Measurements from ENCODE around the gene LPCAT2. TPM values are rescaled to one million over a fixed set of nuclear protein-coding genes. Genes with fewer than 3 reads are reported as not detected.

The LPCAT2 gene
- total RNA-seq, 2 experiments from 2014 or later = 0.16 TPM; not detected in 1

DNA sequence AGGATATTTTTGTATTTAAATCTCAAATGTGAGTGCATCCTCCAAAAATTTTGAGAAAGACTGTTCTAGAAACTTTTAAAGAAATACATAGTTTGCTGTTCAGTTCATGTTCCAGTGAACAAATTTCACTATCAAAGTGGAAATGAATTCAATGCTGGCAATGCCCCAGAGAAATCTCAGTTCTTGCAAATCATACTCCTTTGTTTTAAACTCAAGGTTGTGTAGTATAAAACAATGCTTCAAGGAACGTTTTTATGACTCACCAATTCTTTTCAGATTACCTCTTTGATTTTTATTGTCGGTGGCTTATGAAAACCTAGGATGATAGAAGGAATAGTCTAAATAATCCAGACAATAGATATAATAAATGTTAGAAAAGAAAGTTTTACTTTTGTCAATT, 17.6 kb downstream of the LPCAT2 start:
- ATAC-seq (no peak), DNase-seq (no peak)
- ChIA-PET CTCF (no interaction called here), POLR2A (no interaction called here)
- Mint-ChIP-seq H3K27me3 (peaks cover 7% of the 10 kb centered on the region), H3K36me3 (ENCODE audit: low read depth) (no peaks in the 10 kb centered on the region), H3K4me3 (no peak overlapping the region), H3K9me3 (peaks cover 5% of the 10 kb centered on the region), H3K4me1 (ENCODE audit: low read depth) (no peaks in the 10 kb centered on the region), H3K27ac (no peak overlapping the region)
- intact Hi-C loops (cut with micrococcal nuclease) = no loop called here
- TF ChIP-seq, protein P1, sequence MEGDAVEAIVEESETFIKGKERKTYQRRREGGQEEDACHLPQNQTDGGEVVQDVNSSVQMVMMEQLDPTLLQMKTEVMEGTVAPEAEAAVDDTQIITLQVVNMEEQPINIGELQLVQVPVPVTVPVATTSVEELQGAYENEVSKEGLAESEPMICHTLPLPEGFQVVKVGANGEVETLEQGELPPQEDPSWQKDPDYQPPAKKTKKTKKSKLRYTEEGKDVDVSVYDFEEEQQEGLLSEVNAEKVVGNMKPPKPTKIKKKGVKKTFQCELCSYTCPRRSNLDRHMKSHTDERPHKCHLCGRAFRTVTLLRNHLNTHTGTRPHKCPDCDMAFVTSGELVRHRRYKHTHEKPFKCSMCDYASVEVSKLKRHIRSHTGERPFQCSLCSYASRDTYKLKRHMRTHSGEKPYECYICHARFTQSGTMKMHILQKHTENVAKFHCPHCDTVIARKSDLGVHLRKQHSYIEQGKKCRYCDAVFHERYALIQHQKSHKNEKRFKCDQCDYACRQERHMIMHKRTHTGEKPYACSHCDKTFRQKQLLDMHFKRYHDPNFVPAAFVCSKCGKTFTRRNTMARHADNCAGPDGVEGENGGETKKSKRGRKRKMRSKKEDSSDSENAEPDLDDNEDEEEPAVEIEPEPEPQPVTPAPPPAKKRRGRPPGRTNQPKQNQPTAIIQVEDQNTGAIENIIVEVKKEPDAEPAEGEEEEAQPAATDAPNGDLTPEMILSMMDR (IDR thresholded peaks at IDR 0.05) = no peak

DNA sequence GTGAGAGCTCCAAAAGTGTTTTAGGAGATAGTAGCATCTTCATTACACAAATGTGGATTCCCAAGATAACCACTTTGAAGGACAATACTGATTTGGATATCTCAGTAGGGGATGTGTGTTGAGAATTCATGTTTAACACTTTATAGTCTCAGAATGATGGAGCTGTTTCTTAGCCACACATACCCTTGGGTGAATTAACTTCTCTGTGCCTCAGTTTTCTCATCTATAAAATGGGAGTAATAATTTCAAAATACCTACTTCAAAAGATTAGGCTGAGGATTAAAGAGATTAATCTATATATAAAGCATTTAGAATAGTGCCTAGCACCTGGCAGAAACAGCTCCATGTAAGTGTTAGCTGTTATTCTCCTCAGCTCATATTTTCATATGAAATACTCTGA, 19.0 kb downstream of the LPCAT2 start:
- DNase-seq (no peak), ATAC-seq (no peak)
- no peak overlapping the region for H3K4me3 Mint-ChIP-seq
- intact Hi-C loops (cut with micrococcal nuclease) = no loop called here
- POLR2A ChIA-PET = no interaction called here
- CTCF ChIA-PET = interaction anchor here (1.5 kb wide), 1 partner anchor 63 kb away, joined by 5 read pairs; no protein-coding TSS in a partner anchor
- H3K4me1 Mint-ChIP-seq (ENCODE audit: low read depth) = no peaks in the 10 kb centered on the region
- no peaks in the 10 kb centered on the region for H3K9me3 Mint-ChIP-seq
- no peak overlapping the region for H3K27ac Mint-ChIP-seq
- TF ChIP-seq, protein P1 (IDR thresholded peaks at IDR 0.05) = no peak
- H3K36me3 Mint-ChIP-seq (ENCODE audit: low read depth) = no peaks in the 10 kb centered on the region
- H3K27me3 Mint-ChIP-seq = peaks cover 7% of the 10 kb centered on the region

DNA sequence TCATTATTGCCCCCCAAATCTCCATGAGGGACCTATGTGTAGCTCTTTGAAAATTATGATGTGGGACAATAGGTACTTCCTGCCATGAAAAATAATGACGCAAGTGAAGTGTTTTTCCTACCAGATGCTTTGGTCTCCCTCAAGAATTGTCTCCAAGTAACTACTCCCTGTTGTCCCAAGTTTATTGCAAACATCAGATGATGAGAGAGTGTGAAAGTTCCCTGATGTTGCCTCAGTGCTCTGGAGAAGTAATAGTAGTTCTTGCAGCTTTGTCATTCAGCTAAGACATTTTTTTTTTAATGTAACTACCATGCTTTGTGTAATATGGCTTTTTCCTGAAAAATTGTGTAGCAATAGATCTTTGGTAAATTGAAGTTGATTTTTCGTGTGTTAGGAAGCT, 20.1 kb downstream of the LPCAT2 start:
- POLR2A ChIA-PET = no interaction called here

DNA sequence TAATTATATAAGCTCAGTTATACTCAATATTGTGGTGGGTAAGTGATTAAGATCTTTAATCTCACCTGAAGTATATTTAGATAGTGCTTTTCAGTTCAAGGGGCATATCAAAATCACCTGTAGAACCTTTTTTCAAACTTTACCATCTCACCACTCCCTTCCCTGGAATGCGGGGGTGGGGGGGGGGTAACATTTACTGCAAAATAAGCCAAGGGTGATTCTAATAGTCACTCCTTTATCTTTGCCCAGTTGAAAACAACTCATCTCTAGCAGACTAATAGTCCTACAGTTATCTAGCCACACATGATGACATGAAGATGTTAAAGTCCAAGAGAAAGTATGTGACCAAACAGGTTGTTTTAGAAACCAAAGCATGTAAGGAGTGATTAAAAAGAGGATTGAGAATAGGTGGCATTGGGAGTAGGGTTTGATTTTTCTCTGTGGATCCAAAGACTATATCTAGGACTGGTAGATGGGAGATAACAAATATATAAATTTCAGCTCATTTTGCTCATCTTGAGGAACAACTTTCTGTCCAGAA, 21.5 kb downstream of the LPCAT2 start:
- ATAC-seq (no peak), DNase-seq (no peak)
- Mint-ChIP-seq H3K27ac (no peak overlapping the region), H3K27me3 (peaks cover 7% of the 10 kb centered on the region), H3K9me3 (no peaks in the 10 kb centered on the region), H3K36me3 (ENCODE audit: low read depth) (no peaks in the 10 kb centered on the region), H3K4me1 (ENCODE audit: low read depth) (no peaks in the 10 kb centered on the region), H3K4me3 (no peak overlapping the region)
- TF ChIP-seq, protein P1 (IDR thresholded peaks at IDR 0.05) = no peak
- ChIA-PET CTCF (interaction anchor here (1.6 kb wide), 1 partner anchor 66 kb away, joined by 5 read pairs; no protein-coding TSS in a partner anchor), POLR2A (no interaction called here)
- intact Hi-C loops (cut with micrococcal nuclease) = no loop called here

More for the DNA sequence above, 20.1 kb downstream of the LPCAT2 start:
- intact Hi-C loops (cut with micrococcal nuclease) = no loop called here
- H3K9me3 Mint-ChIP-seq = no peaks in the 10 kb centered on the region
- TF ChIP-seq, protein P1 (IDR thresholded peaks at IDR 0.05) = no peak
- H3K27ac Mint-ChIP-seq = no peak overlapping the region
- H3K27me3 Mint-ChIP-seq = peaks cover 7% of the 10 kb centered on the region
- no peak for DNase-seq
- CTCF ChIA-PET = interaction anchor here (0.7 to 1.5 kb wide), 3 partner anchors 64 to 816 kb away, joined by 3 to 5 read pairs (median 3); no protein-coding TSS in a partner anchor
- no peak overlapping the region for H3K4me3 Mint-ChIP-seq
- no peak for ATAC-seq
- no peaks in the 10 kb centered on the region for H3K36me3 Mint-ChIP-seq (ENCODE audit: low read depth)
- H3K4me1 Mint-ChIP-seq (ENCODE audit: low read depth) = no peaks in the 10 kb centered on the region

DNA sequence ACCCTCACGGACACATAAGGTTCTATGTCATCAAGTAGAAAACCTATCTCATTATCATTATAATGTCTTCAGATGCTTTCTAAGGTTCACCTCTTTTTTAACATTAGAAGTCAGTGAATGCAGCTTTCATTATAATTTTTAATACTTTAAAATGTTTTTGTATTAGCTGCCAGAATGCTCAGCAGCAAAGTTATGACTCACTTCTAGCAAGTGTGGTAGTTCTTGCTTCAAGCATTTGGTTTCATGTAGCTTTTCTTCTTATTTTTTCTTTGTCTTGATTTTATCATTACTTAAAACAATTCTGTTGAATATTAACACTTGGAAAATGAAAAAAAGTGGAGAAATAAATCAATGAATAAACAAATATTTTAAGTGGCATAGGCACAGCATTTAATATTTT, 23.4 kb downstream of the LPCAT2 start:
- Mint-ChIP-seq H3K27ac (no peak overlapping the region), H3K4me1 (ENCODE audit: low read depth) (no peaks in the 10 kb centered on the region), H3K27me3 (peaks cover 7% of the 10 kb centered on the region), H3K9me3 (no peaks in the 10 kb centered on the region), H3K36me3 (ENCODE audit: low read depth) (no peaks in the 10 kb centered on the region), H3K4me3 (no peak overlapping the region)
- POLR2A ChIA-PET = no interaction called here
- TF ChIP-seq, protein P1 (IDR thresholded peaks at IDR 0.05) = no peak
- CTCF ChIA-PET = no interaction called here
- intact Hi-C loops (cut with micrococcal nuclease) = no loop called here
- ATAC-seq = no peak
- no peak for DNase-seq
